HG02759 (cell line): ENCODE data around the gene FBXL3.
"Not testable (repeated sequence)": the region's sequence is repeated elsewhere in the genome, so short reads cannot be mapped to it uniquely, and the experiment has no call there.

Experiments used
- ATAC-seq: cut with Tn5 transposase; IDR thresholded peaks from one replicate; pipeline ENCODE4 v1.9.1; 2021; ENCODE audit warnings: mild to moderate bottlenecking, moderate library complexity; ENCODE audit not compliant: unreplicated experiment

FBXL3 gene

DNA sequence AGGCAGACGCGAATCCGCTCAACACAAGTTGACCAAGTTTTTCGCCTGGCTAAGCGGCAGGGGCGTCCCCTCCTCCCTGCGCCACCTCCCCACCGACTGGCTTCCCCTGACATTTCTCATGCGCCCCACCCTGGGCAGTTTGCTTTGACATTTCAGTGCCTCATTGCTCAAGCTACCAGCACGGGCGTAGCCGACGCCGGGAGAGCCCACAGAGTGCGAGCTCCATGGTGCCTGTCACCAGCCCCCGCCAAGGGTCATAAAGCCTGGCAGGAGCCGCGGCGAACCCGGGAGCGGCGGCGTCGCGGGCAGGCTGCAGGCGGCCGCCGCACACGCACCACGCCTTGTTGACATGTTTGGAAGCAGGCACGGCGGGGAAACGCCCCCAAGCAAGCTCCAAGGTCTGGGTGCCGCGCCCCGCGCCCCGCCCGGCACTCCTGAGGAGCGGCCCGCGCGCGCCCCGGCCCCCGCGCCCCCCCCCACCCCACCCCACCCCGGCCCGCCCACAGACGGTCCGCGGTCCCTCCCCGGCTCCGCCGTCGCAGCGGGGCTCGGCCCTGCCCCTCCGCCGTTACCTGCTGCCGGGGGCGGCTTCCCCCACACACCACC, 601 bp downstream of the FBXL3 start:
- peak; percentile 61 for ATAC-seq

DNA sequence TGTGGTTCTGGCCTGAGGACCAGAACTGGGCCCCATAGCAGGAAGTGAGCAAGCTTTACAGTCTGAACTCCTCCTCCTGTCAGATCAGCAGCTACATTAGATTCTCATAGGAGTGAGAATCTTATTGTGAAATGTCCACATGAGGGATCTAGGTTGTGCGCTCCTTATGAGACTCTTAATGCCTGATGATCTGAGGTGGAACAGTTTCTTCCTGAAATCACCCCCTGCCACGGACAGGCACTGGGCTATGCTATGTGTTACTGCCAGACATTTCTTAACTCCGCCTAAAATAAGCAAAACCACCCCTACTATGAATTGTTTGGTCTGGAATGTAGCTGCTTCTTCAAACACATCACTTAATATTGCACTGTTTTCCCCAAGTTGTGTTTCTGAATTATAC, 4.6 kb downstream of the FBXL3 start:
- no peak for ATAC-seq

DNA sequence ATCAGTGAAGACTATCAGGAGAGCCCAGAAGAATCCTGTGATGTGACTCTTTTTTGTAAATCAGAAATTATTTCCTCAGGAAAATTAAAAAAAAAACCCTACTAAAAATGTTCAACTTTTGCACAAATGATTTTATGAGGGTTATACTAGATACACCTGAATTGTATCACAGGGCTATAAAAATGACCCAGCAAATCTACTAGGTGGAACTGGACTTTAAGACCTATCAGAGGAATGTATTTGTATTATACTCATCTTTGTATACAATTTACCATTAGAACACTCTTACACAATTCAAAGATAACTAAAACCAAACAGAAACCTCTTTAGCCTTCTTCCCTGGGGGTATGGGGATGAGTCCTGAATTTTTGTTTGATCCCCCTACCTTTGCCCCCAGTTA, 7.2 kb downstream of the FBXL3 start:
- ATAC-seq, result no peak

DNA sequence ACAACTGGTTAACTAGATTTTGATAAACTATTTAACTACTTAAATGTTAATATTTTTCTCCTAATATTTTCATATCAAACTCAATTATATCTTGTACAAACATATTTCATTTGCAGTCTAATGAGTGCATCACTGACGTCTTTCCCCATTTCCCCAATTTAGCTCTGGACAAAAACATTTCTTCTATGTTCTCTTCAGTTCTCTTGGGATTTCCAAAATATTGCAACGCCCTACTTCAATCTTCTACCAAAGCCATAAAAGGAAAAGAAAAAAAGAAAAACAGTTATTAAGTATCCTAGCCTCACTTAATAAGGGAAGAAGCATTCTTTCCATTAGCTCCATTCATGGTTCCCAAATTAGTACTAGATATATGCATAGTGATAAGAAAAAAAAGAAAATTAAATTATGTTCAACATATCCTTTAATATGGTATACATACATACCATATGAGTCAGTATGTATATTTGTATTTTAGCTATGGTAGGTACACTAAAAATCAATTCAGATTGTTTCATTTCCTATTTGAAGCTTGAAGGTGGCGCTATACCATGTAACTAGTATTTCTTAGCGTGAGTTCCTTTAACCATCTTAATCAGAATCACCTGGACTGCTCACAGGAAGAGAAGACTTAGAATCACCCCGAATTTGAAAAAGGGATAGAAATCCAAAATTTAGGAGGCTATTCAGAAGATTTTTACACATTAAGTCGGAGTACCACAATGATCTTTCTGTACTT, 9.9 kb downstream of the FBXL3 start:
- ATAC-seq, result no peak

DNA sequence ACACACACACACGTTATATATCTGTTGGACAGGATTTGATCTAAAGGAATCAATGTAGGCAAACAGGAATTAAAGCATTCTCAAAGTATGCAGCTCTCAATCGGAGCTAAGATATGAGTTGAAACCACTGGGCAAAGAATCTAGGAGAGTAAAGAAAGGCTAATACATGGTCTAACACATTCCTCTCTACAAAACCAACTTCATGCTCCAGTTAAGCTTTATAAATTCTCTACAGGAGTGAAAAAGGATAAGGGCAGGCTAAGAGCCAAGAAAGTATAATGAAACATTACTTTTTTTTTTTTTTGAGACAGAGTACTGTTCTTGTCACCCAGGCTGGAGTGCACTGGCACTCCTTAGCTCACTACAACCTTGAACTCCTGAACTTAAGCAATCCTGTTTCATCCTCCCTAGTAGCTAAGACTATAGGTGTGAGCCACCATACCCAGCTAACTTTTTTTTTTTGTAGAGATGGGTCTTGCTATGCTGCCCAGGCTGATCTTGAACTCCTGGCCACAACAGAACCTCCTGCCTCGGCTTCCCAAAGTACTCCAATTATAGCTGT, 10.6 kb downstream of the FBXL3 start:
- ATAC-seq, result no peak

DNA sequence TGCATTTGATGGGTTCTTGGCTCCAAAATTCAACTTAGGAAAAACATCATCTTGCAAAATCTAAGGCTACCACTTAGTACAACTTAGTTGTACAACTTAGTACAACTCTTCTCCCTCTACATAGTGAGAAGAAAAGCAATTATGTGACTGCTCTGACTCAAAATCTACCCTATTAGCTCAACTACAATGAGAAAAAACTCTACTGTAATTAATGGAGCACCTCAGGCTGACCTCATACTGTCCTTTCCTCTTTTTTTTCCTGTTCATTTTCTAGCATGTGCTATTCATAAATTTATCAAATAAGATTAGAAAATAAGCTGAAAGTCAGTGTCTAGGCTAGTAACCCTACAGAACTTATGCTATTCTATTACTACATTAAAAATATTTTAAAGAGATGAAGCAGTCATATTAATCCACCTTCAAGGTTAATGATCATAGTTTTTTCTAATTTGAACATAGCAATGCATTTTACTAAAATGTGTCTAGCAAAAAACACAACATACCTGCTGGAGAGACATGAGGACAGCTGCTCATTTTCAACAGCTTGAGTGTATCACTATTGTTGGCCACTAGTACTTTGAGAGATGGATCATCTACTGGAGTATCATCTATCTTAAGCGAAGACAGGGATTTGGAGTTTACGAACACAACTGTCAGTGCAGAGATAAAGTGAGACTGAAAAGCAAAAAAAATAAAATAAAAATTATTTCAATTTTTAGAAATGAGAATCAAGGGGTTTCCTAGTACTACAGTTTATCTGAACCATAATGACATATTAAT, 11.9 kb downstream of the FBXL3 start:
- no peak for ATAC-seq

DNA sequence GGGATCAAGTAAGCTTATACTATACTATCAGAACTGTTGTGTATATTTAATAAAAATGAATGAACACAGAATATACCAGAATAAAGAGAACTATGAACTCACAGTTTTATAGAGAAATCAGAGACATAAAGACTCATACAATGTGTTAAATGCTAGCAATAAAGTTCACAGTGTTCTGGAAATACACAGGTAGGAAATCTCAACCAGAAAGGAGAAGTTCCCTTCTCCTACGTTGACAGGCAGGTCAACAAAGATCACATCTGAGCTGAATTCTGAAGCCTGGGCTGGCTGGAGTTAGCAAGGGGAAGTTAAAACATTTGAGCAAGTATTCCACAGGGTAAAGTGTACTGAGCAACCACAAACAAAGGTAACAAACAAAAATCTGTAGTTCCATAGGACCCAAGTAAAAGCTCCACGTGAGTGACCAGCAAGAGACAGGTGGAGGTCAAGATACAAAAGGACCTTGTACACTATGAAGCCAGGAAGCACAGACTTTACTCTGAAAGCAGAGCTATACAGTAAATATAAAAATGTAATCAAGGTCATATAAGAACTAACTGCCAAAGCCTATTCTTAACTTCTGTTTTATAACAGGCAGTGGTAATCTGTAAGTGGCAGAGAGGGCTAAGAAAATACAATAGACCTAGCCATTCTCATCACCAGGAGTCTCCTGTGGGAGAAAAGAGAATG, 13.0 kb downstream of the FBXL3 start:
- ATAC-seq, result no peak

DNA sequence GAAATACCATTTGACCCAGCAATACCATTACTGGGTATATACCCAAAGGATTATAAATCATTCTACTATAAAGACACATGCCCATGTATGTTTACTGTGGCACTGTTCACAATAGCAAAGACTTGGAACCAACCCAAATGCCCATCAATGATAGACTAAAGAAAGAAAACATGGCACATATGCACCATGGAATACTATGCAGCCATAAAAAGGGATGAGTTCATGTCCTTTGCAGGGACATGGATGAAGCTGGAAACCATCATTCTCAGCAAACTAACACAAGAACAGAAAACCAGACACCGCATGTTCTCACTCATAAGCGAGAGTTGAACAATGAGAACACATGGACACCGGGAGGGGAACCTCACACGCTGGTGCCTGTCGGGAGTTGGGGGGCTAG, 17.2 kb downstream of the FBXL3 start:
- ATAC-seq, result not testable (repeated sequence)

DNA sequence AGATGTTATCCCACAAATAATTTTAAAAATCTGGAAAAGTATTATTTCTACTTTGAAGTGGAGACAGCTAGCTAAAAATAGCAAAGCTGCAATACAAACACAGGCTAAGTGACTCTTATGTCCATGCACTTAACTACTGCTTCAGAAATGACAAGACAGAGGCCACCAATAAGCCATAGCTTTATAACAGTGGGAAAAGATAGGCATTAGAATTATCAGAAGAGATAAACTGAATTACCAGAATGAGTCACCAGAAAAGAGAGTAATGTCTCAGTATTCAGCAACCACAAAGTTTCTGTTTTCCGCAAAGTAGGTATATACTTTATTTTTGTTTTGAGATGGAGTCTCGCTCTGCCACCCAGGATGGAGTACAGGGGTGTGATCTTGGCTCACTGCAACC, 17.9 kb downstream of the FBXL3 start:
- peak; percentile 54 for ATAC-seq

DNA sequence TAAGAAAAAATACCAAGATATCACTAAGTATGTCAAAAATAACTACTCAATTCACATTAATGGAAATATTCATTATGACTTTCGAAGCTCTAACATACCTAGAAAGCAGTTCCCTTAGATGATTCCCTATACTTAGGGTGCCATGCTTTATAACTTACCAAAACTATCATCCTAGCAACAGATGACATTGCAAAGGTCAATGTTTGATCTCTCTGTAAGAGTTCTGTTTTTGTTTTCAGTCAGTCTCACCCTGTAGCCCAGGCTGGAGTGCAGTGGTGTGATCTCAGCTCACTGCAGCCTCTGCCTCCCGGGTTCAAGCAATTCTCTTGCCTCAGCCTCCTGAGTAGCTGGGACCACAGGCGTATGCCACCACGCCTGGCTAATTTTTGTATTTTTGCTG, 18.6 kb downstream of the FBXL3 start:
- peak; percentile 58 for ATAC-seq

DNA sequence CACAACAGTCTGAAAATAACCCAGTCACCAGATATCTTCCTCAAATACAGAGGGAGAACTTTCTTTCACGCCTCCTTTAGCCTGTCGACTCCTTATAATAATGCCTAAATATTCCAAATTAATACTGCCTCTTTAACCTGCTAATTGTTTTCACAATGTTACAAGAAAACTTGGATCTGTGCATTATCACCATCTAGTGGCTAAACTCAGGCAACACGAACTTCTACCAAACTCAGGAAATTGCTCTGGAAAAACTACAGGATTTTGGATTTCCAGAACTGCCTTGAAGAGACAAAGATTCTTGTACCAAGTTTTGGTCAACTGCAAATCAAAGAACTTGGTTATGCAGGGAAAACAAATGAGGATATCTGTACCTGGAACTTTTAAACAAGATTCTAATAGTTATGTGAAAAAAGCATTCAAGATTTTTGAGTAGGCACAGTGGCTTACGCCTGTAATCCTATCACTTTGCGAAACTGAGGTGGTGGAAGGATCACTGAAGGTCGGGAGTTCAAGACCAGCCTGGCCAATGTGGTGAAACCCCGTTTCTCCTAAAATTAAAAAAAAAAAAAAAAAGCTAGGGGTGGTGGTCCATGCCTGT, 24.3 kb downstream of the FBXL3 start:
- ATAC-seq, result no peak

DNA sequence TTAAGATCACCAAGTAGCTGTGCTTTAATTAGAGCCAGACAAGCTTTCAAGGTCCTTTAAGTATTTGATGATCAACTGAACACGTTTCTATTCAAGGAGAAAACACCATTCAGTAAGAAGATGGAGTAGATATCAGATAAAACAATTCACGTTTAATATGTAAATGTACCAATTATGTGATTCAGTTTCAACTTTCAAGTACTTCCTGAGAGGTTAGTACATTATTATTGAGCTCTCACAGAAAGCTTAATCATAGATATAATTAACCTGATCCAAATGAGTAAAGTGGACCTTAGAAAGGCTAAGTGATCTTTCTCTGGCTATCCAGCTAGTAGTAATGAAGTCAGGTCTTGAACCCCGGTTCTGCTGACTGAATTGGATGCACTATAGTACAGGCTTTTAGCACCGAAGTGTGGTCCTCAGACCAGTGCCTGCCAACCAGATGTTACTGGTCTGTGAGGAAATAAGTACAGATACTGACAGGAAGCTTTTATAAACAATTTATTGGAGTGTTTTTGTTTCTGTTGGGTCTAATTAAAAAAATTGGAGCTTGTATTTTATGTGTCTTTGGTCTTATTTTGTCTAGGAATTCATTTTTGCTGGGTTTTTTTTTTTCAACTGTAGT, 24.9 kb downstream of the FBXL3 start:
- ATAC-seq, result no peak

DNA sequence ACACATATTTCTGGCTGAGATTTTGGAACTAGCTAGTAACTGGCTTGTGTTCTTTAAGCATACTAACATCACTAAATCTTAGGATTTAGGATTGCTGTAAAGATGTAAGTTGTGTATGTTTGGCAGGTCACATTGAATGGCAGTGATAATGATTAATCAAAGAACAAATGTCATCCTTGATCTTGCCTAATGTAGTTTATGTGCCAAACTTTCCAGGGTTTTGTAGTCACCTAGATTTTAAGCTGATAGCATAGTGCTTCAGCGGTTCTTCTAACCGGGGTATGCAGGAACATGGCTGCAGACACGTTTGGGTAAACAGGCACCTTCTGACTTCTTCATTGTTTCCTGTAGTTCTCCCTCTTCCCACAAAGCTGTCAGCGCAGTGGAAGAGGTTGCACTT, 25.4 kb downstream of the FBXL3 start:
- ATAC-seq, result no peak

DNA sequence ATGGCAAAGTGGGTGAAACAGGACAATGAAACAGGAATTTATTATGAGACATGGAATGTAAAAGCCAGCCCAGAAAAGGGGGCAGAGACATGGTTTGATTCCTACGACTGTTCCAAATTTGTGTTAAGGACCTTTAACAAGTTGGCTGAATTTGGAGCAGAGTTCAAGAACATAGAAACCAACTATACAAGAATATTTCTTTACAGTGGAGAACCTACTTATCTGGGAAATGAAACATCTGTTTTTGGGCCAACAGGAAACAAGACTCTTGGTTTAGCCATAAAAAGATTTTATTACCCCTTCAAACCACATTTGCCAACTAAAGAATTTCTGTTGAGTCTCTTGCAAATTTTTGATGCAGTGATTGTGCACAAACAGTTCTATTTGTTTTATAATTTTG, 26.5 kb downstream of the FBXL3 start:
- no peak for ATAC-seq

DNA sequence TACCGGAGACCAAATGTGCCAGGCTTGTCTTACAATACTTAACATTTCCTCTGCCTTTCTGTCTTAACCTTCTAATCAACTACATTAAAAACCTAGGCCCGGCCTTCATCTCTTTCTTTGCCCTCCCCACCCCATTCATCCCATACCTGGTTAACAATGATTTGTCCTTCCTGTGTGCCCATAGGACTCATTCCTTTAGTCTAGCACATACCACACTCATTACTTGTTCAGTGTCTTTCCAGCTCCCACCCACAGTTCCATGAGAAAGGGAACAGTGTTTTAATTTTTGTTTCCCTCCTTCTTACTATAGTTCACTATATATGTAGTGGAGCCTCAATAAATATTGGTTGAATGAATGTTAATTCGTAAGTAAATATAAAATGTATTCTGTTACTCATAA, 32.7 kb downstream of the FBXL3 start:
- ATAC-seq, result no peak

DNA sequence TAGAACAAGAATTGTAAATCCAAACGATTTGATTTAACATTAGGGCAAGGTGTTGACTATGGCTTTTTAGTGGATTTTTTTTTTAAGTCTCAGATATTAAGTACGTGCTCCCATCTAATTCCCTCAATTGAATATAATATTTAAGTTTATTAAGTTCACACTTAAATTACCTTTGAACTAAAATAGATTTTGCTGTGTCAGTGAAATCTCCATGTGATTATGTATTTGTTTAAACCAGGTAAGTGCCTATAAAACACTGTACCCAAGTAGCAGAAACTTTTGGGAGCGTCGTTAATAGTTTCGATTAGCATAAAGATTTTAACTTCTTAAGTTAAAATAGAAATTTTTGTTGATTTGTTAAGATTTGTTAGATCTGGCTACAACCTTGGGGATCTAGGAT, 33.5 kb downstream of the FBXL3 start:
- ATAC-seq, result no peak

DNA sequence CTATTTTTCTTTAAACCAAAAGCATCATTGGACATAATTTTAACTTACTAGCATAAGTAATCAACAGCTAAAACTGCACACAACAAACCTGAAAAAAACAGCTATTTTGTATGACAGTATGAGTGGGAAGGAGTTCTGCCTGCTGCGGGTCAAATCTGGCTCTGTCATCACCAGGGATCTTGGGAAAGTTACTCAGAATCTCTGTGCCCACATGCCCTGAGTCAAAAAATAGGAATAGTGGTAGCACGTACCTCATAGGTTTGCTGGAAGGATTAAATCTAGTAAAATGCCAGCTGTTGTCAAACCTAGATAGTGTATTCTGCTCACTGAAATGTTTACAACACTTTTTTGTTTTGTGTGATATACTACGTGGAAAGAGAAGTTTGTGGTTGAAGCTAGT, 33.9 kb downstream of the FBXL3 start:
- ATAC-seq, result no peak

DNA sequence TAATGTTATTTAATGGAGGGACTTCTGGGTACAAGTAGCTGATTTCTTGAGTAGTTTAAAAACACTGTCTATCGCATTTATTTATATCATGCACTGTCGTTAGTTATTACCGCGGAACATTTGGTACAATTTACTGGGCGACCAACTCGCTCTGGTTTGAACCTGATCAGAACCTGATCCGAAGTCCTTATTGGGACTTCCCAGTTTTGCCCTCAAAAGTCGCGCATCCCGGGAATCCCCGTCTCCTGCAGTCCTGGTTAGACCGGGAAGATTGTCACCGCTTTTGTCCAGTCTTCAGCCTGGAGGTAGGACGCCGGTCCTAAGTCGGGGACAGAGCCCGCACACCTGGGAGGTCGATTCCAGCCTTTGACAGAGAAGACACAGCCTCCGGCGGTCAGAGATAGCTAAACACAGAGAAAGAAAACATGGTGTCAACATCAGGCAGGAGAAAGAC, 34.4 kb downstream of the FBXL3 start:
- peak; percentile 3 for ATAC-seq

DNA sequence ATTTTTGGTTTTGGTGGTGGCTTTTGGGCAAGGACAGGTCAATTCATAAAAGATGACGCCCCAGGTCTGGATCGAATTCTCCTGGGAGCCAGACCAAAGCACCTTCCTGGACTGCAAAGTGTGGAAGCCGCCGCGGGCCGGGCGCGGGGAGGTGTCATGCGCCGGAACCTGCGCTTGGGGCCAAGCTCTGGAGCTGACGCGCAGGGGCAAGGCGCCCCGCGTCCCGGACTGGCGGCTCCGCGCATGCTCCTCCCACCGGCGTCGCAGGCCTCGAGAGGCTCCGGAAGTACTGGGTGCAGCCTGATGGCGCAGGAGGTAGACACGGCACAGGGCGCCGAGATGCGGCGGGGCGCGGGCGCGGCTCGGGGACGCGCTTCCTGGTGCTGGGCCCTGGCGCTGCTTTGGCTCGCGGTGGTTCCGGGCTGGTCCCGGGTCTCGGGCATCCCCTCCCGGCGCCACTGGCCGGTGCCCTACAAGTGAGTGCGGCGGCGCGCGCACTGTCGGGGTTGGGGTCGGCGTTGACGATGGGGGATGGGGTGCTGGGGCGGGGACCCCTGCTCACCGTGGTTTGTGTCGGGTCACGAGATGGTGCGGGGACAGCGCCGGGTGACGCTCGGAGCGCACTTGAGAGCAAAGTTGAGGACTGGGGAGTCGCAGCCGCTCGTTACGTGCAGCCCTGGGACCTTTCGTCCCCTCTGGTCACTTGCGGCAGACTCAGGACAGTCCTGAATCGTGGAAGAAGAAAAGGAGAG, 35.0 kb downstream of the FBXL3 start, which contains the start of gene CLN5:
TSS of gene CLN5 (plus strand) at position 286 of the 752 bp plus-strand sequence. CDS start at position 304, 18 bp downstream.
- ATAC-seq, result peak; percentile 96
